GM10248 (cell line): ENCODE data around the gene GINS2.

Experiments
- CTCF ChIA-PET: fragments of 300-600 bp; sonication (Branson Sonifier 250); formaldehyde crosslinking; extraction: SDS; loops from one replicate; lab custom pipeline; 2021; ENCODE audit warnings: antibody characterized with exemption; lab: Yijun Ruan, JAX
- POLR2A ChIA-PET: fragments of 350-650 bp; sonication (Branson Sonifier 250); formaldehyde crosslinking; extraction: SDS; loops from one replicate; lab custom pipeline; 2020; ENCODE audit warnings: antibody characterized with exemption; lab: Yijun Ruan, JAX
- DNase-seq: peaks from one replicate; pipeline ENCODE4 v3.0.0; 2012; ENCODE audit errors: extremely low spot score
- TF ChIP-seq, protein P1 (sequence below): IDR thresholded peaks from 2 replicates; pipeline ENCODE4 v1.5.1; 2012; ENCODE audit warnings: mild to moderate bottlenecking, low read depth; ENCODE audit errors: extremely low read depth, missing control alignments, control extremely low read depth

The GINS2 gene

DNA sequence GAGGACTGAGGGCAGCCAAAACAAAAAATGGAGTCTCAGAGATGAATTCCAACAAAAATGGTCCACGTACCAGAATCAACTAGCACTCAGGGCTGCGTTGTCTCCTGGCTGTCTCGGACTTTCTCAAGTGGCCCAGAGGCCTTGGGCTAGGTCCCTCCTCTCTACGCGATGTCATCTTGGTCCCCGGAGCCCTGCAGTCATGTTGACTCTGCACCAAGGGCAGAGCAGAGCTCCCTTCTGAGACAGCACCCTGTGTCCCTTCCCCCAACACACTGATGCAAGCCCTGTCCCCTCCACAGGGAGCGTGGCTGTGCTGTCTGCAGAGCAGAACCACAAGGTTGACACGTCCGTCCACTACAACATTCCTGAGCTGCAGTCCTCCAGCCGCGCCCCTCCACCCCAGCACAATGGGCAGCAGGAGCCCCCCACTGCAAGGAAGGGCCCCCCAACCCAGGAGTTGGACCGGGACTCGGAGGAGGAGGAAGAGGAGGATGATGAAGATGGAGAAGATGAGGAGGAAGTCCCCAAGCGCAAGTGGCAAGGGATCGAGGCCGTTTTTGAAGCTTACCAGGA, 20.8 kb downstream of the GINS2 start:
- no peak for DNase-seq
- POLR2A ChIA-PET: no interaction called here
- CTCF ChIA-PET: interaction anchor here (0.7 to 1.7 kb wide), 3 partner anchors 10 to 52 kb away, joined by 3 to 6 read pairs (median 3); no protein-coding TSS in a partner anchor
- TF ChIP-seq, protein P1, sequence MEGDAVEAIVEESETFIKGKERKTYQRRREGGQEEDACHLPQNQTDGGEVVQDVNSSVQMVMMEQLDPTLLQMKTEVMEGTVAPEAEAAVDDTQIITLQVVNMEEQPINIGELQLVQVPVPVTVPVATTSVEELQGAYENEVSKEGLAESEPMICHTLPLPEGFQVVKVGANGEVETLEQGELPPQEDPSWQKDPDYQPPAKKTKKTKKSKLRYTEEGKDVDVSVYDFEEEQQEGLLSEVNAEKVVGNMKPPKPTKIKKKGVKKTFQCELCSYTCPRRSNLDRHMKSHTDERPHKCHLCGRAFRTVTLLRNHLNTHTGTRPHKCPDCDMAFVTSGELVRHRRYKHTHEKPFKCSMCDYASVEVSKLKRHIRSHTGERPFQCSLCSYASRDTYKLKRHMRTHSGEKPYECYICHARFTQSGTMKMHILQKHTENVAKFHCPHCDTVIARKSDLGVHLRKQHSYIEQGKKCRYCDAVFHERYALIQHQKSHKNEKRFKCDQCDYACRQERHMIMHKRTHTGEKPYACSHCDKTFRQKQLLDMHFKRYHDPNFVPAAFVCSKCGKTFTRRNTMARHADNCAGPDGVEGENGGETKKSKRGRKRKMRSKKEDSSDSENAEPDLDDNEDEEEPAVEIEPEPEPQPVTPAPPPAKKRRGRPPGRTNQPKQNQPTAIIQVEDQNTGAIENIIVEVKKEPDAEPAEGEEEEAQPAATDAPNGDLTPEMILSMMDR: no peak

DNA sequence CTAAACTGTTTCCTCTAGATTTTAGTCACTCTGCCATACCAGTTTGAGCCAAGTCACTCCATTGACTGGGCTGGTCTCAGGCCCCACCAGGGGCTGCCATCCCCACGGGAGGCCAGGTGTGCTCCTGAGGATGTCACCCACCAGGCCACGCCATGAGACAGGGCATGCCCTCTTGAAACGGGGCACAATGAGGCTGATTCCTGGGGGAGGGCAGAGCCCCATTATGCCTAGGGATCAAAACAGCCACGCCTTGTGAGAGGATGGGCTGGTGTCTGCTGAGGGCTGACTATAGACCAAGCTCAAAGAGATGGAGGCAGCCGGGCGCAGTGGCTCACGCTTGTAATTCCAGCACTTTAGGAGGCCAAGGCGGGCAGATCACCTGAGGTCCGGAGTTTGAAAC, 21.5 kb downstream of the GINS2 start:
- no peak for DNase-seq
- ChIA-PET CTCF (interaction anchor here (0.7 to 1.7 kb wide), 2 partner anchors 9 to 51 kb away, joined by 3 to 6 read pairs; no protein-coding TSS in a partner anchor), POLR2A (no interaction called here)
- TF ChIP-seq, protein P1: no peak

- POLR2A ChIA-PET: no interaction called here
- CTCF ChIA-PET: interaction anchor here (1.3 kb wide), 1 partner anchor 14 kb away, joined by 3 read pairs; no protein-coding TSS in a partner anchor
- TF ChIP-seq, protein P1: no peak
- no peak for DNase-seq
Measured at GRCh38 chr16:85665929-85666328, 22.8 kb downstream of the GINS2 start.

DNA sequence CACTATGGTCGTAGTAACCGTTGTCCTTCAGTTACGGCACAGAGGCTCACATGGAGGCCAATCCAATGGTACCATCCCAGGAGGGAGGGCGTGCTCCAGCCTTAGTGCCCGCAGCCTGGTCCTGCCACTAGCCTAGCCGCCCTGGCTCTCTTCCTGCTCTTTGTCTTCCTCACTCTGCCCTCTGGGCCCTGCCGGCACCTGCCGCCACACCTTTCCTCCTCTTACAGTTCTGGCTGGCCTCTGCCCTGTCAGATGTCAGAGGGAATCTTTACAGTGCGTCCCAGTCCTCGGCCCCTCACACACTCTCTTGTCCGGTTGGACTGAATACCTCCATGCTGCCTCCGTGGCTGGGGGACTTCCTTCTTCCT, 23.4 kb downstream of the GINS2 start:
- DNase-seq: no peak
- ChIA-PET CTCF (interaction anchor here (1.3 kb wide), 1 partner anchor 15 kb away, joined by 3 read pairs; no protein-coding TSS in a partner anchor), POLR2A (no interaction called here)
- TF ChIP-seq, protein P1: no peak

DNA sequence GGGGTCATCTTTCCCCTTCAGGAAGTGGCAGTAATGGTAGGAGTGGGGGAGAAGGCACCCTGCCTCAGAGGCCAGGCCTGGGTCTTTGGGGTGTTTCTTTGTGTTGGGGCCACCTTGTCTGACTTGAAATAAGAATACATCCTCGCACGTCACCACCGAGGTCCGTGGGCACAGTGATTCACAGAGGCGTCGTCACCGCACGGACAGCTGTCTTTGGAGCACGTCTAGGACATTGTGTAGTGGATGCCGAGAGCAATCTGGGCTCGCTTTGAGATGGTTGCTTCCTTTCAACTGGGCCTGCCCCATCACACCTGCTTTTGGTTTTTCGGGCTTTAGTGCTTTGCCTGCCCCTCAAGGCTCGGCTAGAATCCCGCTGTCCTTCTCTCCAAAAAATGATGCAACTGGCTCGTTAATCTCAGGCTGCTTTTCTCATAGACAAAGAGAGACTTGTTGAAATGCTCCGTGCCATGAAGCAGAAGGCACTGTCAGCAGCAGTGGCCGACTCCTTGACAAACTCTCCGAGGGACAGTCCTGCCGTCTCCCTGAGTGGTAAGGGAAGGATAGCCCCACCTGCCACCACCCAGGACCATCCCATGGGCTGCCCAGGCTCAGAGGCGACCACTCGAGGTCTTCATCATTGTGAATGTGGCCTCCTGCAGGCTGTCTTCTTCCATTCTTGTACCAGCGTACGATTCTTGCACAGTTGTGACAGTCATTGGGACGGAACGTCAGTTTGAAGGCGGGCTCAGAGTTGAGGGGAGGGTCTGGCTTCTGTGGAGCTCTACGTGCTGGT, 24.0 kb downstream of the GINS2 start:
- CTCF ChIA-PET: interaction anchor here (1.3 kb wide), 1 partner anchor 16 kb away, joined by 3 read pairs; no protein-coding TSS in a partner anchor
- no peak for DNase-seq
- TF ChIP-seq, protein P1: no peak
- POLR2A ChIA-PET: no interaction called here

DNA sequence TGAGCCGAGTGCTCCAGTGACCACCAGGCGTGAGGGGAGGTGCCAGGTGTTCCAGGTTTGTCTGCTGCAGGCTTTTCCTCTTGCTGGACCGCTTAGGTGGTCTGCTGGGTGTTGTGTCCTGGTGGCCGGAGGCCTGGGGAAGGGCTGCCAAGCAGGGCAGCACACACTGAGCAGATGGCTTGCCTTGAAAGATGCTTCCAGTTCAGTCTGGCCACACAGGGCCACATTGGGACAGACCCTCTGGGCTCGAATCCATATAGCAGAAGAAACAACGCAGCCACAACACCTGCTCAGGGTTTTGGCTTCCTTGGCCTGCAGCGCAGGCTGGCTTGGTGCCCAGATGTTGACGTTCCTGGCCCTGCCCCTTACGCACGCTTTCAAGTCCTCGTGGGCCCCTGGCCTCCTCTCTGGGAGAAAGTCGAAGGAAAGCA, 24.8 kb downstream of the GINS2 start:
- TF ChIP-seq, protein P1: no peak
- no peak for DNase-seq
- POLR2A ChIA-PET: no interaction called here
- CTCF ChIA-PET: no interaction called here
